Vagina (tissue), 2 donors: ENCODE measurements around the gene KCNC1. TPM values are rescaled to one million over a fixed set of nuclear protein-coding genes. Genes with fewer than 3 reads are reported as not detected.

Source experiments
- DNase-seq, 2 donors: peaks; one replicate each; pipeline ENCODE4 v3.0.0-alpha.2; 2017; ENCODE audit errors: extremely low spot score in 2 of 2
- H3K27ac ChIP-seq: fragments of 200-600 bp; sonication (generic); one replicate; pipeline ENCODE4 v1.5.1; 2019
- H3K27me3 ChIP-seq: fragments of 200-600 bp; sonication (generic); one replicate; pipeline ENCODE4 v1.5.1; 2019
- H3K36me3 ChIP-seq, 2 donors: fragments of 200-600 bp; sonication (generic); one replicate each; pipeline ENCODE4 v1.5.1; 2017 to 2019
- H3K4me1 ChIP-seq: fragments of 200-600 bp; sonication (generic); one replicate; pipeline ENCODE4 v1.5.1; 2019
- H3K4me3 ChIP-seq, 2 donors: fragments of 200-600 bp; sonication (generic); 1 replicate in 1 of 2; 2 replicates in 1 of 2; pipeline ENCODE4 v1.5.1; 2016 to 2019
- H3K9me3 ChIP-seq: fragments of 200-600 bp; sonication (generic); one replicate; pipeline ENCODE4 v1.5.1; 2019
- POLR2A ChIP-seq, 2 donors: fragments of 450-650 bp; IDR thresholded peaks; one replicate each; pipeline ENCODE4 v1.6.1; 2017; ENCODE audit warnings: antibody characterized with exemption in 2 of 2, mild to moderate bottlenecking in 2 of 2, moderate library complexity in 2 of 2
- POLR2AphosphoS5 ChIP-seq, 2 donors: sonication (generic); formaldehyde crosslinking; IDR thresholded peaks; one replicate each; pipeline ENCODE4 v1.9.0; 2017; ENCODE audit warnings: antibody characterized with exemption in 2 of 2, mild to moderate bottlenecking in 2 of 2, low read depth in 1 of 2; ENCODE audit not compliant: insufficient read depth in 1 of 2
- intact Hi-C: fragments of 100-400 bp; cut with DNase I; formaldehyde crosslinking; loops from one replicate; pipeline ENCODE4 v1.15.1; 2023
- total RNA-seq: library from RNA; depleted of rRNA; stranded (reverse); fragments of >200 nt; gene quantifications from one replicate; pipeline ENCODE4 v1.2.3, GENCODE V29; 2016
- TF ChIP-seq, protein P1 (sequence below), 3 experiments: fragments of 450-650 bp in 2 of 3; fragments of 200-600 bp in 1 of 3; sonication (generic) in 1 of 3; IDR thresholded peaks; one replicate each; pipeline ENCODE4 v1.5.1; 2017 to 2019; ENCODE audit warnings: antibody characterized with exemption in 3 of 3, mild to moderate bottlenecking in 2 of 3, moderate library complexity in 2 of 3

KCNC1 gene
- total RNA-seq, 1 donor from 2014 or later, result 0.49 TPM

DNA sequence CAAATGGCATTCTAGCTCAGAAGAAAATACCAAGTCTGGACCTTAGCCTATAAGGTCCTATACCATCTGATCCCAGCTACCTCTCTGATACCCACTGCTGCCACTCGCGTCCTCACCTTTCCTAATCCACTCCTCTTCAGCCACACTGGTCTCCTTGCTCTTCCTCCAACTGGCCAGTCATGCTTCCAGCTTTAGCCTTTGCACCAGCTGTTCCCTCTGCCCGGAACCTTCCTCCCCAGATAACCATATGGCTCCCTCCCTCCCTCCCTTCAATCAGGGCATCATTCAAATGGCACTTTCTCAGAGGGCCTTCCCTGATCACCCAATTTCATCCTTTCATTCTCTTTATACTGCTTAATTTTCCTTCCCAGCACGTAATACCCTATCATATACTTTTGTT, 67.9 kb downstream of the KCNC1 start:
- TF ChIP-seq POLR2AphosphoS5 (IDR thresholded peaks at IDR 0.05; ENCODE audit: insufficient read depth in 1 of 2, low read depth in 1 of 2) (no peak), POLR2A (IDR thresholded peaks at IDR 0.05) (no peak)
- TF ChIP-seq, protein P1, sequence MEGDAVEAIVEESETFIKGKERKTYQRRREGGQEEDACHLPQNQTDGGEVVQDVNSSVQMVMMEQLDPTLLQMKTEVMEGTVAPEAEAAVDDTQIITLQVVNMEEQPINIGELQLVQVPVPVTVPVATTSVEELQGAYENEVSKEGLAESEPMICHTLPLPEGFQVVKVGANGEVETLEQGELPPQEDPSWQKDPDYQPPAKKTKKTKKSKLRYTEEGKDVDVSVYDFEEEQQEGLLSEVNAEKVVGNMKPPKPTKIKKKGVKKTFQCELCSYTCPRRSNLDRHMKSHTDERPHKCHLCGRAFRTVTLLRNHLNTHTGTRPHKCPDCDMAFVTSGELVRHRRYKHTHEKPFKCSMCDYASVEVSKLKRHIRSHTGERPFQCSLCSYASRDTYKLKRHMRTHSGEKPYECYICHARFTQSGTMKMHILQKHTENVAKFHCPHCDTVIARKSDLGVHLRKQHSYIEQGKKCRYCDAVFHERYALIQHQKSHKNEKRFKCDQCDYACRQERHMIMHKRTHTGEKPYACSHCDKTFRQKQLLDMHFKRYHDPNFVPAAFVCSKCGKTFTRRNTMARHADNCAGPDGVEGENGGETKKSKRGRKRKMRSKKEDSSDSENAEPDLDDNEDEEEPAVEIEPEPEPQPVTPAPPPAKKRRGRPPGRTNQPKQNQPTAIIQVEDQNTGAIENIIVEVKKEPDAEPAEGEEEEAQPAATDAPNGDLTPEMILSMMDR (IDR thresholded peaks at IDR 0.05), result no peak
- DNase-seq, result no peak
- no peak overlapping the region for H3K27ac ChIP-seq
- no peak overlapping the region for H3K4me3 ChIP-seq
- H3K4me1 ChIP-seq, result no peaks in the 10 kb centered on the region
- no peaks in the 10 kb centered on the region for H3K27me3 ChIP-seq
- intact Hi-C loops, result no loop called here
- no peaks in the 10 kb centered on the region for H3K9me3 ChIP-seq
- H3K36me3 ChIP-seq, result no peaks in the 10 kb centered on the region

DNA sequence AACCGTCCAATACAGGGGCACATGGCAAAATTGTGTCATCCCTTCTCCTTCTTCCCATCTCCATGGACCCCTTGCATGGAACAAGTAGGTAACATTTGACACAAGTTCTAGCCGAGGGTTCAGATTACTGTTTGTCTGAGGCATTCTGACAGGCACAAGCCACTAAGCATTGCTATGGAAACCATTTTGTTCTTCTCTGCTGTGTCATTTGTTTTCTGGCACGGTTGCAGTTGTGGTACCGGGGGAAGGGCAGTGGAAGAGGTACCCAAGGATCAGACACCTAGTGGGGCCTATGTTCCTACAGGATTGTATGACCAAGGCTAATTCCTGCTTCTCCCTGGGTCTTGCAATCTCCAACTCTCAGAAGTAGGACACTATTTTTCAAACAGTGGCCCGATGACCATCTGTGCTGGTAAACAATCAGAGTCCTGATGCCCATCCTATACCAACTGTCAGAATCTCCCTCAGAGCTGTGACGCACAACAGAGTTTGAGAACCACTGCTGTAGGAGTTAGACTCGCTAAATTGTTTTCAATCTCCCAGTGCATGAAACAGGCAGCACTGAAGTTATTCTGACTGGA, 69.3 kb downstream of the KCNC1 start:
- intact Hi-C loops, result no loop called here
- no peak for DNase-seq

DNA sequence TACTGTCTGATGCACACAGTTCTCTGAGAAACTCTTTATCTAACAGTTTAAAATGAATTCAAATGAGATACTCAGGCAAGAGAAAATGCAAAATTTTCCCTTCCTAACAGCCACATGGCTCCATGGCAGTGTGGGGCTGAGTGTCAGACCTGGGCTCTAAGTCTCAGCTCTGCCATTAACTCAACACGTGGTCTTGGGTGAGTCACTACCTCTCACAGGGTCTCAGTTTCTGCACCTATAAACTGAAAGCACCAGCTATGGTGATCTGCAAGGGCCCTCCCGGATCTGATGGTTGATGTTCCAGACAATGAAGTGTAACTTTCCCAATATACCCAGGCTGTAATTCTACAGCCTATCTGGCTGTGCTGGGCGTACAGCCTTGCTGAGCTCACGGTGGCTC, 70.5 kb downstream of the KCNC1 start:
- Histone ChIP-seq H3K9me3 (no peaks in the 10 kb centered on the region), H3K4me1 (no peaks in the 10 kb centered on the region), H3K36me3 (no peaks in the 10 kb centered on the region), H3K27ac (no peak overlapping the region), H3K4me3 (no peak overlapping the region), H3K27me3 (no peaks in the 10 kb centered on the region)
- TF ChIP-seq POLR2AphosphoS5 (IDR thresholded peaks at IDR 0.05; ENCODE audit: insufficient read depth in 1 of 2, low read depth in 1 of 2), result no peak
- TF ChIP-seq, protein P1 (IDR thresholded peaks at IDR 0.05), result no peak
- no peak for TF ChIP-seq POLR2A (IDR thresholded peaks at IDR 0.05)
- intact Hi-C loops, result no loop called here
- no peak for DNase-seq

More for the DNA sequence above, 69.3 kb downstream of the KCNC1 start:
- no peaks in the 10 kb centered on the region for H3K4me1 ChIP-seq
- no peaks in the 10 kb centered on the region for H3K36me3 ChIP-seq
- H3K9me3 ChIP-seq, result no peaks in the 10 kb centered on the region
- TF ChIP-seq POLR2AphosphoS5 (IDR thresholded peaks at IDR 0.05; ENCODE audit: insufficient read depth in 1 of 2, low read depth in 1 of 2), result no peak
- TF ChIP-seq, protein P1 (IDR thresholded peaks at IDR 0.05), result no peak
- no peak for TF ChIP-seq POLR2A (IDR thresholded peaks at IDR 0.05)
- H3K27me3 ChIP-seq, result no peaks in the 10 kb centered on the region
- H3K4me3 ChIP-seq, result no peak overlapping the region
- no peak overlapping the region for H3K27ac ChIP-seq

DNA sequence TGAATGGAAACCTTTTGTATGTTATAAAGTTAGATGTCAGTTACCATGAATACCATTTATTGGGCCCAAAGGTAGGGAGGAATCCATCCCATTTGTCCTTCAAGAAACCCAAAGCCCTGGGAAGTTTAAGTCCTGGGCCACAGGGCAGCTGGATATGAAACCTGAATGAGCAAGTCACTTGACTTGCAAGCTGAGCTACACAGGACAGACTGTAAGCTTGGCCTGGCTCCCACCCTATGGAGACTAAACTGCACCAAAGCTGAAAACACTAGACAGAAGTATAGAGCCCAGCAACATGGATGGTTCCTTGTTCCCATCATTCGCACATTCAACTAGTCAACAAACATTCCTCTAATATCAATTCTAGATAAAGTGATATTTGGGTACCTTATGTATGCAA, 71.3 kb downstream of the KCNC1 start:
- no peak for DNase-seq
- Histone ChIP-seq H3K9me3 (no peaks in the 10 kb centered on the region), H3K27me3 (no peaks in the 10 kb centered on the region), H3K27ac (no peak overlapping the region), H3K36me3 (no peaks in the 10 kb centered on the region), H3K4me3 (no peak overlapping the region), H3K4me1 (peaks cover 8% of the 10 kb centered on the region)
- intact Hi-C loops, result no loop called here
- TF ChIP-seq POLR2AphosphoS5 (IDR thresholded peaks at IDR 0.05; ENCODE audit: insufficient read depth in 1 of 2, low read depth in 1 of 2) (no peak), POLR2A (IDR thresholded peaks at IDR 0.05) (no peak)
- TF ChIP-seq, protein P1 (IDR thresholded peaks at IDR 0.05), result no peak

DNA sequence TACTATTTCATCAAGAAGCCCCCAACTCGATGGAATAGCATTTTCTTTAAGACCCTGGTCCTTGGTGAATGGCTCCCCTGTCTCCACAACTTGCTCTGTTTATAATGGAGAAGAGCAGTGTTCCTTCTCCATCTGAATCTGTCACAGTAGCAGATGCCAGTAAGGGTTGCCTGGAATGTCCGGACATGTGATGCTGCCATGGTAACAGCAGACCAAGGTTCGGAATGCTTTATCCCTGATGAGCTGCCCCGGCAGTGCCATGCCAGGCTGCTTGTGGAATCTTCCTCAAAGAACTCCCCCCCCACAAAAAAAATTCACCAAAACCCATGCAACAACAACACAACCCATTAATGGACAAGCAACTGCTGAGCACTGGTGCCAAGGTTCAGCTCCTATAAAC, 72.5 kb downstream of the KCNC1 start:
- no peaks in the 10 kb centered on the region for H3K27me3 ChIP-seq
- peaks cover 19% of the 10 kb centered on the region for H3K4me1 ChIP-seq
- TF ChIP-seq POLR2AphosphoS5 (IDR thresholded peaks at IDR 0.05; ENCODE audit: insufficient read depth in 1 of 2, low read depth in 1 of 2) (no peak), POLR2A (IDR thresholded peaks at IDR 0.05) (no peak)
- TF ChIP-seq, protein P1 (IDR thresholded peaks at IDR 0.05), result no peak
- no peaks in the 10 kb centered on the region for H3K36me3 ChIP-seq
- no peak for DNase-seq
- H3K27ac ChIP-seq, result no peak overlapping the region
- no peak overlapping the region for H3K4me3 ChIP-seq
- intact Hi-C loops, result no loop called here
- no peaks in the 10 kb centered on the region for H3K9me3 ChIP-seq
